ENCODE results near the gene HADHA. TPM values are rescaled to one million over a fixed set of nuclear protein-coding genes. Genes with fewer than 3 reads are reported as not detected.

HADHA gene
- total and polyA plus RNA-seq, 2 donors (not counting 3 experiments of a cell fraction or from before 2014, with no cell fraction given), result 79.4 to 158 TPM

DNA sequence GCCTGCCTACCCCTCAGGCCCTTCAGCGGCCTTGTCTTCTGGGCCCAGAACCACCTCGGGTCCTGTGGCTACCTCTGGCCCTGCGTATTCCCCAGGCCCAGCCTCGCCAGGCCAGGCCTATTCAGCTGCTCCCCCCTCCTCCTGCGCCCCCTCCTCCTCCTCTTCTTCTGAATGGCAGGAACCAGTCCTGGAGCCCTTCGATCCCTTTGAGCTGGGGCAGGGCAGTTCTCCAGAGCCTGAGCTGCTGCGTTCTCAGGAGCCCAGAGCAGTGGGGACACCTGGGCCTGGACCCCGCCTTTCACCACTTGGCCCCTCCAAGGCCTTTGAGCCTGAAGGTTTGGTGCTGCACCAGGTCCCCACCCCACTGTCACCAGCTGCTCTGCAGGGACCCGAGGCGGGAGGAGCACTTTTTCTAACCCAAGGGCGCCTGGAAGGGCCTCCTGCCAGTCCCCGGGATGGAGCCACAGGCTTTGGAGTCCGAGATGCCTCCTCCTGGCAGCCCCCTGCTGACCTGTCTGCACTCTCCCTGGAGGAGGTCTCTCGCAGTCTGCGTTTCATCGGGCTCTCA is 56.8 kb downstream of the HADHA start:
- TF ChIP-seq POLR2AphosphoS5 (IDR thresholded peaks at IDR 0.05; ENCODE audit: insufficient read depth, low read depth, low read length) (no peak), POLR2A (IDR thresholded peaks at IDR 0.05; ENCODE audit: low read depth, low read length) (no peak), CTCF (IDR thresholded peaks at IDR 0.05; ENCODE audit: extremely low read depth in 1 of 2, insufficient read depth in 1 of 2, low read depth in 1 of 2, low read length in 2 of 2) (no peak), MYC (IDR thresholded peaks at IDR 0.05; ENCODE audit: low read depth, low read length) (no peak), JUN (IDR thresholded peaks at IDR 0.05; ENCODE audit: borderline replicate concordance, insufficient read depth, insufficient read length, low read depth) (no peak), EZH2 (IDR thresholded peaks at IDR 0.05; ENCODE audit: borderline replicate concordance, low read depth, low read length, severe bottlenecking) (no peak), FOS (IDR thresholded peaks at IDR 0.05; ENCODE audit: borderline replicate concordance, insufficient read depth, low read length) (no peak), GATA2 (IDR thresholded peaks at IDR 0.05; ENCODE audit: insufficient read depth, insufficient read length, low read depth, low read length) (no peak)
- TF ChIP-seq, protein P1, sequence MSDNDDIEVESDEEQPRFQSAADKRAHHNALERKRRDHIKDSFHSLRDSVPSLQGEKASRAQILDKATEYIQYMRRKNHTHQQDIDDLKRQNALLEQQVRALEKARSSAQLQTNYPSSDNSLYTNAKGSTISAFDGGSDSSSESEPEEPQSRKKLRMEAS (IDR thresholded peaks at IDR 0.05; ENCODE audit: insufficient read depth, insufficient read length), result no peak
- Histone ChIP-seq H3K27me3 (ENCODE audit: control insufficient read depth in 2 of 2, insufficient read depth in 2 of 2, low read length in 2 of 2) (no peaks in the 10 kb centered on the region), H2AFZ (ENCODE audit: low read depth, low read length) (no peak overlapping the region), H3K27ac (ENCODE audit: insufficient read depth, low read depth, low read length) (no peak overlapping the region), H4K20me1 (replicated peaks; ENCODE audit: control insufficient read depth, extremely low read depth, insufficient read depth, low read length) (no peaks in the 10 kb centered on the region), H3K79me2 (ENCODE audit: control insufficient read depth, insufficient read depth, low read length) (no peaks in the 10 kb centered on the region), H3K36me3 (ENCODE audit: control insufficient read depth in 2 of 2, extremely low read depth in 1 of 2, insufficient read depth in 2 of 2, low read length in 2 of 2) (peaks cover 0 to 14% of the 10 kb centered on the region in 2 experiments), H3K4me2 (ENCODE audit: insufficient read depth, low read length) (no peak overlapping the region), H3K4me1 (ENCODE audit: control insufficient read depth, extremely low read depth, insufficient read depth, low read length) (peaks cover 3% of the 10 kb centered on the region), H3K9me1 (replicated peaks; ENCODE audit: control insufficient read depth, extremely low read depth, insufficient read depth, low read length) (no peaks in the 10 kb centered on the region), H3K9ac (replicated peaks; ENCODE audit: extremely low read depth, insufficient read depth, low read length) (no peak overlapping the region), H3K4me3 (replicated peaks in 1 of 3; ENCODE audit: insufficient read depth in 1 of 3, low read depth in 1 of 3, low read length in 3 of 3) (no peak overlapping the region), H3K9me3 (replicated peaks; ENCODE audit: control insufficient read depth, insufficient read depth, low read length) (no peaks in the 10 kb centered on the region)
- CTCF ChIA-PET, result interaction anchor here (0.9 to 1.1 kb wide), 2 partner anchors 8 to 143 kb away, joined by 3 read pairs; no protein-coding TSS in a partner anchor
- FAIRE-seq (no peak), DNase-seq (ENCODE audit: low read depth, low spot score) (no peak)
- intact Hi-C loops (cut with micrococcal nuclease) (no loop called here), dilution Hi-C loops (cut with MboI; ENCODE audit: extremely low pct_ligation_motif_present, low sequenced_read_pairs) (no loop called here)
- BruUV-seq (replicated peaks), result no TSS peak
- POLR2A ChIA-PET, result no interaction called here
